Measurements from ENCODE around the gene FZR1.
A peak's percentile ranks its signal among the peaks of the same experiment; 100 is the strongest.

The FZR1 gene

DNA sequence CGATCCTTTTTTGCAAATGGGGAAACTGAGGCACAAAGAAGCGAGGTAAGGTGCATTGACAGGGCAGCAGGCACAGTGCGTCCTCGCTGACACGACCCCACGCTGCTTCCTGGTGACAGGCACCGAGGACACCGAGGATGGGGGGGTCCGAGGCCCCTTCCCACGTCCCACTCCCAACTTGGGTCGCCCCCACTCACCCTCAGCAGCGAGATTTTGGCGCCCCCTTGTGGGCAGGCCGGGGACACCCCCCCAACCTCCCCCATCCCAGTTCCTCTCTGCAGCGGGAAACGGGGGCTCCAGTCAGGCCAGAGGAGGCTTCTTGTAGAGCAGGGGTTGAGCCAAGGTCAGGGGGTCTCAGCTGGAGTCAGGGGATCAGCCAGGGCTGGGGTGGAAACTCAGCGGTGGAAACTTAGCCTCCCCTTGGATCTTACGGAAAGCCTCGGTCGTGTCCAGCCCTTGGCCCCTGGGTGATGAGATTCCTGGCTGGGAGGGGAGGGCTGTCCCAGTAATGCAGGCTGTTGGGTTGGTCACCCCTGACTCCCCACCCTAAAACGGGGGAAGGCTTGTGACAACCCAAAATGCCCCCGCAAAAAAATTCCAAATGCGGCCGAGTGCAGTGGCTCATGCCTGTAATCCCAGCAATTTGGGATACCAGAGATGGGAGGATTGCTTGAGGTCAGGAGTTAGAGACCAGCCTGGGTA is 34.0 kb upstream of the FZR1 start:
- DNase-seq (ENCODE audit: low read depth in 2 of 2): peak in 1 of 2 donors; percentile 51

DNA sequence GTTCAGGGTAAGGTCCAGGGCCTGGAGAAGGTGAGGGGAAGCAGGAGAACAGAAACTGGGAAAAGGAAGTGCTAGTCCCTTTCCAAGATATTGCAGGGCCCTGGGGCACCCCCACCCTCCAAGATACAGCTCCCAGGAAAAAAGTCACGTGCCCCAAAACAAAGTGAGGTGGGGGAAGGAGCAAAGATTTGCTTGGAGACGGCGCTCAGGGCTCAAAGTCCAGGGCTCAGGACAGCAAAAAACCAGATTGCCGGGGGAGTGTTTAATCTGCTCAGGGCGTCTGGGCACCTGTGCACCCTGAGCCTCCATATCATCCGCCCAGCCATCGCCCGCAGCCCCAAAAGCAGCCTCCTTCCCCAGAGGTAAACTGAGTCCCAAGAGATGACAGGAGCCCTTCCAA is 32.1 kb upstream of the FZR1 start:
- no peak for DNase-seq (ENCODE audit: low read depth in 2 of 2)

DNA sequence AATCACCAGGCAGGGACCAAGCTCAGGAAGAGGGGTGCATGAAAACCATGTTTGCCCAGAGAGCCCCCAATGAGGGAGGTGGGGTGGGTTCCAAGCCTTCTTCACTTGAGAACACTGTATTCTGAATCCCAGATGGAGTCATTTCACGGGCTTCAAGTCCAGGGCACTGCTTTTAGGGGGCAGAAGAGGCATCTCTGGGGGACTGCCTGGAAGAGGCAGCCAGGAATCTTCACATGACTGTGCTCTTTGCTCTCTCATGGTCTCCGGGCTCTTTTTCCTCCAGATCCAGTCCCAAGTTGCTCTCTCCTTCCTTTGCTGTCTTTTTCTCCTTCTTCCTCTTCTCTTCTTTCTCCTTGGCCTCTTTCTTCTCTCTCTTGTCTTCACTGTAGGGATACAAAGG is 31.5 kb upstream of the FZR1 start:
- DNase-seq (ENCODE audit: low read depth in 2 of 2): no peak

DNA sequence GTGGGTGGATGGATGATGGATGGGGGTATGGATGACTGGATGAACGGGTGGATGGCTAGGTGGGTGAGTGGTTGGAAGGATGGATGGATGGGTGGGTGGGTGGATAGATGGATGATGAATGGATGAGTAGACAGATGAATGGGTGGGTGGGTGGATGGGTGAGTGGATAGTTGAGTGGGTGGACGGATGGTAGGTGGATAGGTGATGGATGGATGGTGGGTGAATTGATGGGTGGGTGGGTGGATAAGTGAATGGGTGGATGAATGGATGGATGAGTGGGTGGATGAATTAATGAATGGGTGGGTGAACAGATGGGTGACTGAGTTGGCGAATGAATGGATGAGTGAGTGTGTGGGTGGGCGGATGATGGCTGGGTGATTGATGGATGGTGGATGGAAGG is 30.7 kb upstream of the FZR1 start:
- DNase-seq (ENCODE audit: low read depth in 2 of 2): no peak

DNA sequence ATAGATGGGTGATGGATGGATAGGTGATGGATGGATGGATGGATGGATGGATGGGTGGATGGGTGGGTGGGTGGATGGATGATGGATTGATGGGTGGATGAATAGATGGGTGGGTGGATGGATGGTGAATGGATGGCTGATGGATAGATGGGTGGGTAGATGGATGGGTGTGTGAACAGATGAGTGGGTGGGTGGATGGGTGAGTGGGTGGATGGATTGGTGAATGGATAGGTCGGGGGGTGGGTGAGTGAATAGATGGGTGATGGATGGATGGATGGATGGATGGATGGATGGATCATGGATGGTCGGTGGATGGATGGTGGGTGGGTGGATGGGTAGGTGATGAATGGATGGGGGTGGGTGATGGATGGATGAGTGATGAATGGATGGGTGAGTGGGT is 29.3 kb upstream of the FZR1 start:
- no peak for DNase-seq (ENCODE audit: low read depth in 2 of 2)

DNA sequence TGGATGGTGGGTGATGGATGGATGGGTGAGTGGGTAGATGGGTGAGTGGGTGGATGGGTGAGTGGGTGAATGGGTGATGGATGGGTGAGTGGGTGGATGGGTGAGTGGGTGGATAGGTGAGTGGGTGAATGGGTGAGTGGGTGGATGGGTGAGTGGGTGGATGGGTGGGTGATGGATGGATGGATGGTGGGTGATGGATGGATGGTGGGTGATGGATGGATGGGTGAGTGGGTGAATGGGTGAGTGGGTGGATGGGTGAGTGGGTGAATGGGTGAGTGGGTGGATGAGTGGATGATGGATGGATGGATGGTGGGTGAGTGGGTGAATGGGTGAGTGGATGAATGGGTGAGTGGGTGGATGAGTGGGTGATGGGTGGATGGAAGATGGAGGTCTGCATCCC is 28.6 kb upstream of the FZR1 start:
- no peak for DNase-seq (ENCODE audit: low read depth in 2 of 2)

DNA sequence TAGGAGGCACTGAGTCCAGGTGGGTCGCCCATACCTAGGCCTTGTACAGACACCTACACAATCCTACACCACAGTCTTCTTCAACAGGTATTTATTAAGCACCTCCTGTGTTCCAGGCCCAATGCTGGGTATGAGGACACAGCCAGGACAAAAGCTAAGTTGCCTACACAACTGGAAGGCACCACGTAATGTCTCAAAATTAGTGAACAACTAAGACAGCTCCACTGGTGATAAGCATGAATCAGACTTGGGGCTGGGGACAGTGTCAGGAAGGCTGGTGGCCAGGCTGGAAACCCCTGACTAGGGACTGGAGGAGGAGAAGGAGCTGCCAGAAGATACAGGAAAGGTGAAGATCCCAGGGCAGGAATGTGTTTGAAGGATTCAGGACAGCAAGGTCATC is 28.2 kb upstream of the FZR1 start:
- no peak for DNase-seq (ENCODE audit: low read depth in 2 of 2)

DNA sequence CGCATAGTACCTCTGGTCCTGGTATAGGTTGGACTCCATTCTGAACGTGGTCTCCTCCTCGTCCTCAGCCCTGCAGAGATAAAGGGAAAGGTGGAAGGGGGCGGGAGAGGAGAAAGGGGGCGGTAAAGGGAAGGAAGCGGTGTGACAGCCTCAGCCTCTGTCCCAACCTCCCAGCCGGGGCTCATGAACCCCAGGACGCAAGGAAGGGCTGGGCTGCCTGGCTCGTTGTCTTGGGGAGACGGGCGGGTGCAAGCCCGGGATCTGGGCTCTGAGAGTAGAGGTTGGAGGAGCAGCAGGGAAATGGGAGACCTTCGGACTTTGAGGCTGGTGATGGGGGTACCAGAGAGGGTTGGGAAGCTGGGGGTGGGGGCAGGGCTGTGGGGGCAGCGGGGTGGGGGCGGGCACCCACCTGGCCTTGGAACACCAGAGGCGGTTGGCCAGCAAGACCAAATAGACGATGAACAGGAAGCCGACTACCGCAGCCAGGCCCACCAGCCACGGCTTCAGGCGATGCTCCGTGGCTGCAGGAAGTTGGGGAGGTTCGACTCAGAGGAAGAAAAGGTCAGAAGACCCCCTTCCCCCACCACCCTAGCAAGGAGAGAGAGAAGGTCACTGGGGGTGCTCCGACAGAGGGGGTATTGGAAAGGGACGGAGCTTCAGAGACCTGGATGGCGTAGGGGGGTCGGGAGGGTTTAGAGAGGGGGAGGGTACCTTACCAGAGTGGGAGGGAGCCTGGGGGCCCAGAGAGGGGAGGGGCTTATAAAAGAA is 27.5 kb upstream of the FZR1 start:
- DNase-seq (ENCODE audit: low read depth in 2 of 2): no peak

DNA sequence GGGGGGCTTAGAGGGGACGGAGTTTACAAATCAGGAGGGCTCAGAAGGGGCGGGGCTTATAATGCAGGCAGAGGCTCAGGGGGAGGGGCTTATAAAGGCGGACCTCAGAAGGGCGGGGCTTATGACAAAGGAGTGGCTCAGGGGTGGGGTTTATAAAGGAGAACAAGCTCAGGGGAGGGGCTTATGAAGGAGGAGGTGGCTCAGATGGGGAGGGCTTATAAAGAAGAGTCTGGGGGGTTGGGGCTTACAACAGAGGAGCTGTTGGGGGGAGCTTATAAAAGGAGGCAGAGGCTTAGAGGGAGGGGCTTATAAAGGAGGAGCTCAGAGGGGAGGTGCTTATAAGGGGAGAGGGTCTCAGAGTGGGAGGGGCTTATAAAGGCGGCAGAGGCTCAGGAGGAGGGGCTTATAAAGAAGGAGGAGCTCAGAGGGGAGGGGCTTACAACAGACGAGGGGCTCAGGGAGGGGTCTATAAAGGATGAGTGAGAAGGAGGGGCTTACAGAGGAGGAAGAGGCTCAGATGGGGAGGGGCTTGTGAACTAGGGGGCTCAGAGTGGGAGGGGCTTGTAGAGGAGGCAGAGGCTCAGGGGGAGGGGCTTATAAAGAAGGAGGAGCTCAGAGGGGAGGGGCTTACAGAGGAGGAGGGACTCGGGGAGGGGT is 26.8 kb upstream of the FZR1 start:
- DNase-seq (ENCODE audit: low read depth in 2 of 2): peak in 1 of 2 donors; percentile 30

DNA sequence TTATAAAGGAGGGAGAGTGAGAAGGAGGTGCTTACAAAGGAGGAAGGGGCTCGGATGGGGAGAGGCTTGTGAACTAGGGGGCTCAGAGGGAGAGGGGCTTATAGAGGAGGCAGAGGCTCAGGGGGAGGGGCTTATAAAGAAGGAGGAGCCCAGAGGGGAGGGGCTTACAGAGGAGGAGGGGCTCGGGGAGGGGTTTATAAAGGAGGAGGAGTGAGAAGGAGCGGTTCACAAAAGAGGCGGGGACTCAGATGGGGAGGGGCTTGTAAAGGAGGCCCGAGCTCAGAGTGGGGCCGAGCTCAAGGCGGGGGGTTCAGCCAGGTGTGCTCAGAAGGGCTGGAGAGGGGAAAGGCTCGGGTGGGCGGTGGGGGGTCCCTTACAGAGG is 26.3 kb upstream of the FZR1 start:
- peak in 1 of 2 donors; percentile 50 for DNase-seq (ENCODE audit: low read depth in 2 of 2)

DNA sequence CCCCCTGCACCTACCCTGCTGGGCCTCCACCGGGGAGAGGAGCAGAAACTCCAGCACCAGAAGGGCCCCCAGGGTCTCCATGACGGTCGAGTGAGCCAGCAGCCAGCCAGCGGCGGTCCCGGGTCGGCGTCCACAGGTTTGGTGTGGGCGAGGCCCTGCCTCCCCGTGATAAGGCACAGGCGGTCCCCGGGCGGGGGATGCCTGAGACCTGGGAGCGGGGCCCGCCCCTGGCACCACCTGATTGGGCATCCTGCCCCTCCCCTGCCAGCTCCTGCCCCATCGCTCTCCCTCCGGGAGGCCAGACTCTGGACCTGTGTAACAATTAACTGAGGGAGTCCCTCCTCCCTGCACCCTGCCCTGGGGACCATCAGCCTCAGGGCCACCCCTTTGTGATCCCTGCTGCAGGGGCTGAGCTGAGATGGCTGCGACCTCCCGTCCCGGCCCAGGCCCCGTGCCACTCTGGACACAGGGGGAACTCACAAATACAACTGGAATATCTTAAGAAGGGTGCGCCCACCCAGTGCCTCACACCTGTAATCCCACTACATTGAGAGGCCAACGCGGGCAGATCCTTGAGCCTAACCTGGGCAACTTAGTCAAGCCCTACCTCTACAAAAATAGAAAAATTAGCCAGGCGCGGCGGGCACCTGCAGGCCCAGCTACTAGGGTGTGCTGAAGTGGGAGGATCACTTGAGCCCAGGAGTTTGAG is 25.6 kb upstream of the FZR1 start, which contains the start of gene SMIM24:
TSS of gene SMIM24 (minus strand) at position 143 of the 709 bp plus-strand sequence. CDS start at position 81, 62 bp downstream.
- DNase-seq (ENCODE audit: low read depth in 2 of 2): no peak

DNA sequence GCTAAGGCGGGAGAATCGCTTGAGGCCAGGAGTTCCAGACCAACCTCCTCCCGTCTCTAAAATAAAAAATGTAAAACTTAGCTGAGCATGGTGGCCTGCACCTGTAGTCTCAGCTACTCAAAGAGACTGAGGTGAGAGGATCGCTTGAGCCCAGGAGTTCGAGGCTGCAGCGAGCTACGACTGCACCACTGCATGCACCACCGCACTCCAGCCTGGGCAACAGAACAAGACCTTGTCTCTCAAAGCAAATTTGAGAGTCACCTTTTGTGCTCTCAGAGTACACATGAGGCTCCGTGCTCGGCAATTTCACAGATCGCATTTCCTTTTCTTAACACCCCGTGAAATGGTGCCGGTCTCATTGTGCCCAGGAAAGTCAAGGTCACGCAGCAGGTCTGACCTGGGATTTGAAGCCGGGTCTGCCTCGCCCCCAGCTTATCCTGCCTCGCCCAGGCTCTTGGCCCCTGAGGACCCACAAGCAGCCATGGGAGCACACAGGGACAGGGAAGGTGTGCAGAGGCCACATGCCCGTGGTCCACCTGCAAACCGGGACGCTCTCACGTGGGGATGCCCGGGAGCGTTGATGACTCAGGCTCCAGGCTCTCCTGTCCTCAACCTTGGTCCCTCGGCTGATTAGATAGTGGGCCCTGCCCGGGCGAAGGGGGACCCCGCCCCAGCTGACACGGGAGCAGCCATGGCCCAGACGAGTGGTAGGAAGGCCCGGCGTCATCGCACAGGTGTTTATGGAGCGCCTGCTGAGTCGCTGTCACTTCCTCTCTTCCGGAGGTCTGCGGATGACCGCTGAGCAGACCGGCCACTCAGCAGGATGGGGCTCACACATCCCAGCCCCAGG is 24.6 kb upstream of the FZR1 start:
- no peak for DNase-seq (ENCODE audit: low read depth in 2 of 2)

DNA sequence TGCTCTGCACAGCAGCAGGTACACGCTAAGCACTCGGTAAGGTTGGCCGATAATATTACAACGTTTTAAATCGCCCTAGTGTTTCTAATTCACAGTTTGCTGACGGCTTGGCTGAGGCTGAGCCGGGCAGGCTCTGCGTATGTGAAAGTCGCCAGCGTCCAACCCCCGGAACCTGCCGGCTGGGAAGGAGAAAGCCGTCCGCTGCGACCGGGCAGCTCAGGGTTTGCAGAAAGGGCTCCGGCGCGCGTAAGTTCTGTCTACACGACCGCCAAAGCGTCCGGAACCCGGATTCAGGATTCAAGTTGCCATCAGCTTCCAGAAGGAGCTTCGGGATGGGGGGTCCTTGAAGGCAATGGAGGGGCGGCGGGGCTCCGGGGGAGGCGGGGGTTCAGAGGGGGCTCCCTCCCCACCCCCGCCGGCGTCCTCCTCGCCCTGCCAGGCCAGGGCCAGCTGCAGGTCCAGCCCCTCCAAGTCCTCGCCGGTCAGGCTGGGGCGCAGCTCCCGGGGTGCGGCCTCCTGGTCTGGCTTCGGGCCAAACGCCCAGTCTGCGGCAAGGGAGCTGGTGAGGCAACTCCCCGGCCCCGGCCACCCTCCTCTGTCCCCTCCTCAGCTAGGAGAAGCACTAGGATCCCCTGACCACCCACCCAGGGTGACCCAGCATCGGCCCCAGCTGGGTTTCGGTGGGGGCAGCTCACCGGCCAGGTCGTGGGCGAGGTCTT is 23.4 kb upstream of the FZR1 start:
- DNase-seq (ENCODE audit: low read depth in 2 of 2): no peak

DNA sequence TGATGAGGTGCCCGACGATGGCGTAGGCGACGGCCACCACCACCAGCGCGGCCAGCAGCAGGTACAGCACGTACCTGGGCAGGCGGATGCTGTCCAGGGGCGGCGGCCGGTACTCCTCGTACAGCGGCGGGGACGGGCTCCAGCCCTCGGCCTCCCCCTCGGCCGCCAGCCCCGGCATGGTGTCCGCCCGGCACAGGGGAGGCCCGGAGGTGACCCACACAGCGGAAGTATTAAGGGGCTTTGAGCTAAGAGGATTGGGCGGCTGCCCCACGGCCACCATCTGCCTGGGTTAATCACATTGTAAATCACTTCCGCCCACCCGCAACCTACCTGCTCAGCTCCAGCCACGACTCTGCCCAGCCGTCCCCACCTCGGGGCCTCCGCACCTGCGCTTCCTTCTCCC is 22.9 kb upstream of the FZR1 start, which contains the start of gene SMIM44:
TSS of gene SMIM44 (minus strand) at position 216 of the 403 bp plus-strand sequence. CDS start at position 178, 38 bp downstream.
- no peak for DNase-seq (ENCODE audit: low read depth in 2 of 2)

DNA sequence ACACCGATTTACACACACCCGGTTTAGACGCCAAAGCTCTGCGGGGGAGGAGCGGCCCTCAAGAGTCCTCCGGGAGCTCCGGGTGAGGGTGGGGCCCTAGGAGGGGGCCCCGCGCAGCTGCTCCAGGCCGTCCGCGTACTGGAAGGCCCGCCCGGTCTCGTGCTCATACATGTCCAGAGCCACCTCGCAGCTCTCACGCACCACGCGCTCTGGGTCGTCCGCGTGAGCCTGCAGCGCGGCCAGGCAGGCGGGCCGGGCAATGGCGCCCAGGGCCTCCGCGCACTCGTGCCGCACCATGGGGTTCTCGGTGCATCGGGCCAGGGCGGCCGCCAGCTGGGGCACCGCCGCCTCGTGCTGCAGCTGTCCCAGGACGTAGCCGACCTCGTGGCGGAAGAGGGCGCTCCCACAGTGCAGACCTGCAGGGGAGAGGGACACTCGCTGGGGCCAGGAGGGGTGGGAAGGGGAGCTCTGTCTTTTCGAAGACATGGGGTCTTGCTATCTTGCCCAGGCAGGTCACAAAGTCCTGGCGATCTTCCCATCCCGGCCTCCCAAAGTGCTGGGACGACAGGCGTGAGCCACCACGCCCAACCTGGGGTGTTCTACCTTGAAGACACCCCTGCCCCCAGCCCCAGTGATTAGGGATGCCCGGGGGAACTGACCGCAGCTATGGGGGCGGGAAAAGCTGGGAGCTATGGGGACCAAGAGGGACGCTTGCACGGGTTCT is 14.6 kb upstream of the FZR1 start:
- no peak for DNase-seq (ENCODE audit: low read depth in 2 of 2)

DNA sequence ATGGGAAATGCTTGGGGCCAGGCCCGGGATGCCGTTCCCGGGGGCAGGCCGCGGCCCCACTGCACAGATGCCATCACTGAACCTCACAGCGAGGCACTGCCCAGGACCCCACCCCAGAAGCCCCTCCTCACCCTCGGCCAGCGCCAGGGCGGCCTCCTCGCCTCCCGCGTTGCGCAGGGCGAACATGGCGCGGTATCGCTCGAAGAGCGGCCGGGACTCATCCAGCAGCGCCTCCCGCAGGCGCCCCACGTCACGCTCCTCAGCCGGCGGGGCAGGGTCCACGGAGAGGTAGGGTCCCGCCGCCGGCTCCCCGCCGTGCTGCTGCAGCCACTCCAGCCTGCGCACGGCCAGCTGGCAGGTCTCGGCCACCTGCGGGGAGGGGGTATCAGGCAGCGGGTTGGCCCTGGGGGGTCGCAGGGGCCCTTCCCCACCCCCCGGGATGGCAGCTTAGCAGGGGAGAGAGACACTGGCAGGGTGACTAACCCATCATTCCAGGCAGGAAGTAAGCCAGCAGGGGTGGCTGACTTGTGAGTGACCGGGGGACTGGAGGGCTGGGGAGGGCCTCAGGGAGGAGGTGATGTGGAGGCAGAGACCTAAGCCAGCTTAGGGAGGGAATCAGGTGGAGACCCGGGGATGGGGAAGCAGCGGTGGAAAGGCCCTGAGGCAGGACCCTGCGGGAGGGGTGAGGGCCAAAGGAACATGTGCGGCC is 13.8 kb upstream of the FZR1 start:
- no peak for DNase-seq (ENCODE audit: low read depth in 2 of 2)

DNA sequence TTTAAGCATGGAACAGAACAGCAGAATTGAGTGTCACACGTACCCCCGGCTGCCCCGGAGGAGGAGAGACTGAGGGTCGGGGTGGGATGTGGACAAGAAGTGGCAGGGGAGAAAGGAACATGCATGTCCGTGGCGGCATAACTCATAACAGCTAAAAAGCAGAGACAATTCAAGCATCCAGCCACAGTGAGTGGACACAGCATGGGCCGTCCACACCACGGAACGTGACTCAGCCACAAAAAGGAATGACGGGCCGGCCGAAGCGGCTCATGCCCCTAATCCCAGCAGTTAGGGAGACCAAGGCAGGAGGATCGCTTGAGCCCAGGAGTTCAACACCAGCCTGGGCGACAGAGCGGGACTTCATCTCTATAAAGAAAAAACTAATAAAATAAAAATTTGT is 13.2 kb upstream of the FZR1 start:
- no peak for DNase-seq (ENCODE audit: low read depth in 2 of 2)

DNA sequence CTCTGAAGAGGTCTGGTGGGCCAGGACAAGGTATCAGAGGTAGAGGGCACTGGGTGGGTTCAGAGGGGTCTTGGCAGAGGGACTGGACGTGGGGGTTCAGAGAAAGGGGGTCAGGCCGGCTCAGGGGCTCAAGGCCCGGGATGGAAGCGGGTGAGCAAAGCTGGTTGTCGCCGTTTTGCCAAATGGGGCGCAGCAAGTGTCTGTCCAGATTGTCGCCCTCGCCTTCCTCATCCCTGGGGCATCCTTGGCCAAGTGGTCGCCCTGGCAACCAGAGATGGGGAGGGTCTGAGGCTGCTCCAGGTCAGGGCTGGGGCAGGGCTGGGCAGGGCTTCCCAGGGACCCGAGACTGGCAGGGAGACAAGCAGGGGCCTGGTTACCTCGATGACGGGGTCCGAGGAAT is 12.5 kb upstream of the FZR1 start:
- no peak for DNase-seq (ENCODE audit: low read depth in 2 of 2)

DNA sequence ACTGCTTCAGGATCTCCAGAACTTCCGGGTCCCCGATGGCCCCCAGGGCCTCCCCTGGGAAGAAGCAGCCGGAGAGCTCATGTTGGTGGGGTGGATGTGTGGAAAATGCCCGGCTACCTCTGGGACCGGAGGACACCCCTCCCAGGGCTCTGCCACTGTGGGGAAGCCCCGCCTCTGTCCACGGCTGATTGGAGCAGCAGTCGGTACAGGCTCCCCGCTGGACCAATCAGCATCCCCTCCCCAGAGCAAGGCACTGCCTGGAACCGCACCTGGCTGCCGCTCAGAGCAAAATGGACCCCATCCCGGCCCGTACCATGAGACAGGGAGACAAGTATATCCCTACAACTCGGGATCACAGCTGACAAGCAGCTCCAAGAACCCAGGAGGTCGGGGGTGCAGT is 12.1 kb upstream of the FZR1 start:
- peak in 1 of 2 donors; percentile 50 for DNase-seq (ENCODE audit: low read depth in 2 of 2)

Measured in stimulated activated CD4-positive, alpha-beta T cell treated with anti-CD3 and anti-CD28 coated beads, Interleukin-4, amount 100 ng/mL, for 48 hours (primary cell).